ENCODE data around the gene NRN1L.
A peak's percentile ranks its signal among the peaks of the same experiment; 100 is the strongest.
"Not testable (repeated sequence)": the region's sequence is repeated elsewhere in the genome, so short reads cannot be mapped to it uniquely, and the experiment has no call there.

The NRN1L gene

DNA sequence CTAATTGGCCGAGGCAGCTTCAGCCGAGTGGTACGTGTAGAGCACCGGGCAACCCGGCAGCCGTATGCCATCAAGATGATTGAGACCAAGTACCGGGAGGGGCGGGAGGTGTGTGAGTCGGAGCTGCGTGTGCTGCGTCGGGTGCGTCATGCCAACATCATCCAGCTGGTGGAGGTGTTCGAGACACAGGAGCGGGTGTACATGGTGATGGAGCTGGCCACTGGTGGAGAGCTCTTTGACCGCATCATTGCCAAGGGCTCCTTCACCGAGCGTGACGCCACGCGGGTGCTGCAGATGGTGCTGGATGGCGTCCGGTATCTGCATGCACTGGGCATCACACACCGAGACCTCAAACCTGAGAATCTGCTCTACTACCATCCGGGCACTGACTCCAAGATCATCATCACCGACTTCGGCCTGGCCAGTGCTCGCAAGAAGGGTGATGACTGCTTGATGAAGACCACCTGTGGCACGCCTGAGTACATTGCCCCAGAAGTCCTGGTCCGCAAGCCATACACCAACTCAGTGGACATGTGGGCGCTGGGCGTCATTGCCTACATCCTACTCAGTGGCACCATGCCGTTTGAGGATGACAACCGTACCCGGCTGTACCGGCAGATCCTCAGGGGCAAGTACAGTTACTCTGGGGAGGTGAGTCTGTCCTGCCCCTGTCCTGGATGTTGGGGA, 24.5 kb downstream of the NRN1L start:
- TF ChIP-seq, protein P1, sequence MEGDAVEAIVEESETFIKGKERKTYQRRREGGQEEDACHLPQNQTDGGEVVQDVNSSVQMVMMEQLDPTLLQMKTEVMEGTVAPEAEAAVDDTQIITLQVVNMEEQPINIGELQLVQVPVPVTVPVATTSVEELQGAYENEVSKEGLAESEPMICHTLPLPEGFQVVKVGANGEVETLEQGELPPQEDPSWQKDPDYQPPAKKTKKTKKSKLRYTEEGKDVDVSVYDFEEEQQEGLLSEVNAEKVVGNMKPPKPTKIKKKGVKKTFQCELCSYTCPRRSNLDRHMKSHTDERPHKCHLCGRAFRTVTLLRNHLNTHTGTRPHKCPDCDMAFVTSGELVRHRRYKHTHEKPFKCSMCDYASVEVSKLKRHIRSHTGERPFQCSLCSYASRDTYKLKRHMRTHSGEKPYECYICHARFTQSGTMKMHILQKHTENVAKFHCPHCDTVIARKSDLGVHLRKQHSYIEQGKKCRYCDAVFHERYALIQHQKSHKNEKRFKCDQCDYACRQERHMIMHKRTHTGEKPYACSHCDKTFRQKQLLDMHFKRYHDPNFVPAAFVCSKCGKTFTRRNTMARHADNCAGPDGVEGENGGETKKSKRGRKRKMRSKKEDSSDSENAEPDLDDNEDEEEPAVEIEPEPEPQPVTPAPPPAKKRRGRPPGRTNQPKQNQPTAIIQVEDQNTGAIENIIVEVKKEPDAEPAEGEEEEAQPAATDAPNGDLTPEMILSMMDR (IDR thresholded peaks at IDR 0.05), result no peak
- DNase-seq (ENCODE audit: low spot score), result no peak
- no peak overlapping the region for H3K27ac ChIP-seq

DNA sequence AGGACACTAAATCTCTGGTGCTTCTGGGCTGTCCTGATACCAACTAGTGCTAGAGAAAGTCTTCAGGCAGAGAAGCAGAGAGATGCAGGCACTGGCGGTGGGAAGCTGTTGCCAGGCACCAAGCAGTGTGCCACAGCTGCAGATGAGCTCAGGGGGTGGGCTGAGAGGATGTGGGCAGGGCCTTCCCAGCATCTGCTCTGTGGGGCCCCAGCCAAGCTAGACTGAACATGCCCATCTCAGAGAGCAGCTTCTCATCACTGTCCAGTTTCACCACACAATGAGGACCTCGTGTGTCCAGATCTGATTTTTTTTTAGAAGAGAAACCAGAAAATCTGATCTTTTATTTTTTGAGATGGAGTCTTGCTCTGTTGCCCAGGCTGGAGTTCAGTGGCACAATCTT, 25.5 kb downstream of the NRN1L start:
- no peak overlapping the region for H3K27ac ChIP-seq
- H3K4me3 ChIP-seq, result no peak overlapping the region
- DNase-seq (ENCODE audit: low spot score), result no peak
- TF ChIP-seq, protein P1 (IDR thresholded peaks at IDR 0.05), result no peak

More for the DNA sequence above, 24.5 kb downstream of the NRN1L start:
- H3K4me3 ChIP-seq, result no peak overlapping the region

DNA sequence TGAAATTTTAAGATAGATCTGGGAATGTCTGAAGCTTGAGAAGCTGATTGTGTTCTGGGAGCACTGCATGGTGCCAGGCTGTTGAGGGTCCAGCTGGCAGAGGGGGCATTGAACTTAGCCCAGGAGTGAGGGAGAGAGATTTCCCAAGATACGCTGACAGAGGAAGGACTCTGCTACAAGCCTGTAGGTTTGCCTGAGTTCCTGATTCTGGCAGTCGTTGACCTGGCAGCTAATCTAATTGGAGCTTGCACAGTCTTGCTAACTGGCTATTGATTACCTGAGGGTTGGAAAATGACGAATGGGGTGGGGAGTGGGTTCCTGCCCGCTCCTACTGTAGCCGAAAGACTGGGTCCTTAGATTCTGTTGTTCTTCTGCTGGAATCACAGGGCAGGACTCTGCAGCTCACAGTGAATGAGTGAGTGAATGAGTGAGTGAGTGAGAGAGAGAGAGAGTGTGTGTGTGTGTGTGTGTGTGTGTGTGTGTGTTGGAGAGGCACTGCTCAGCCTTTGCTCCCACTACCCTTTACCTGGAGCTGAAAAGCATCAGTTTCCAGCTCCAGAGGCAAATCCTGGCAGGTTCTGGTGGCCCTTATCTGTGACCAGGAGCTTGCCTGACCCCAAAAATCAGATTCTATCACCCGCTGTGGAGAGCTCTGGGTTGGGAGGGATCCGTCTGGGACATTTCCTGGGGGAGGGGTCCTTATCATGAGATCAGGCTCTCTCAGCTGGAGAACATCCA, 30.2 kb downstream of the NRN1L start:
- Histone ChIP-seq H3K4me3 (no peak overlapping the region), H3K27ac (no peak overlapping the region)
- TF ChIP-seq, protein P1 (IDR thresholded peaks at IDR 0.05), result no peak
- DNase-seq (ENCODE audit: low spot score), result no peak

DNA sequence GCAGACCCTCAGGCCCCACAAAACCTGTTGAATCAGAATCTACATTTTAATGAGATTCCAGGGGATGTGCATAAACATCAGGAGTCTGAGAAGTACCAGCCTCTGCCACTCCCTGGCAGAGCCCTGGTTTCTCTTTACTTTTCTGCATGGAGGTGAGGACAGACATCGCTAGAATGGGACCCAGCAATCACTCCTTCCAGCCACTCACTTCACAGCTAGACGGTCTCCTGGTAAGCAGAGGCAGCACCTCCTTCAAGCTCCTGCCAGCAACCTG, 30.7 kb downstream of the NRN1L start:
- H3K27ac ChIP-seq; H3K4me3 ChIP-seq; DNase-seq (ENCODE audit: low spot score): not testable (repeated sequence)

DNA sequence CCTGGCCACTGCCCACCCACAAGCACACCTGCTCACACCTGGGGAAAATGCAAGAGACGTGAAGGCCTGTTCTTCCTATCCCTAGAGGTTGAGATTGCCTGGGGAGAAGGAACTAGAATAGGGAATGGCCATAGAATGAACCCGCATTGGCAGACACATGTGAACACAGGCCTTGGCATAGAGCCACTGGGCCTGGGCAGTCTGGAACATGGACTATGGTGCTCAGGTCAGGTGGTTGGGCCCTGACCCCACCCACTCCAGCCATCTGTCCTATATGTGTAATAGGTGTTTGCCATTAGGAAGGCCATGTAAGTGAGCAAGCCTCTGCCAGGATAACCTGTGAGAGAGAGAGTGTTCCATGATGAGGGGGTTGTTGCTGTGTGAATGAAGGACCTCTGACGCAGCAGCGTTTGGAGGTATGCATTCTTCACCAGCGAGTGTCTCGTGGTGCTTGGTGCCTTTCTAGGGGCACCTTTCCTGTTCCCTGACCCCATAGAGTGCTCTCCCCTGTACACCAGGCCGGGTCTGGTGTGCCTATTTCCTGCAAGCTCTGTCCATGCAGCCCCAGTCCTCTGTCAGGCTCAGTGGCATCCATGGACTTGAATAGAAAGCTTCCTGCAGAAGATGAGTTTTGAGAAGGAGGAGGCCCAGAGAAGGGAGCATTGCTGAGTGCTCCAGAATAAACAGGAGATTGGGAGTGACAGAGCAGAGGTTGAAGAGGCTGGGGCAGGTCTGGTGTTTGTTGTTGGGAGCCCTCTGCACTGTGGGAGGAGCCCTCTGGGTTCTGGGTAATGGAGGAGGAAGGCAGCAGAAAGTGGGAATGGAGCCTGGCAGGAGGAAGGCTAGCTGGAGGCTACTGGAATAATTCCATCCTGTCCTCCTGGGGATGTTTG, 31.4 kb downstream of the NRN1L start:
- Histone ChIP-seq H3K27ac (peak overlapping the region in 1 of 2 donors; percentile 11), H3K4me3 (no peak overlapping the region)
- DNase-seq (ENCODE audit: low spot score), result no peak
- TF ChIP-seq, protein P1 (IDR thresholded peaks at IDR 0.05), result no peak

DNA sequence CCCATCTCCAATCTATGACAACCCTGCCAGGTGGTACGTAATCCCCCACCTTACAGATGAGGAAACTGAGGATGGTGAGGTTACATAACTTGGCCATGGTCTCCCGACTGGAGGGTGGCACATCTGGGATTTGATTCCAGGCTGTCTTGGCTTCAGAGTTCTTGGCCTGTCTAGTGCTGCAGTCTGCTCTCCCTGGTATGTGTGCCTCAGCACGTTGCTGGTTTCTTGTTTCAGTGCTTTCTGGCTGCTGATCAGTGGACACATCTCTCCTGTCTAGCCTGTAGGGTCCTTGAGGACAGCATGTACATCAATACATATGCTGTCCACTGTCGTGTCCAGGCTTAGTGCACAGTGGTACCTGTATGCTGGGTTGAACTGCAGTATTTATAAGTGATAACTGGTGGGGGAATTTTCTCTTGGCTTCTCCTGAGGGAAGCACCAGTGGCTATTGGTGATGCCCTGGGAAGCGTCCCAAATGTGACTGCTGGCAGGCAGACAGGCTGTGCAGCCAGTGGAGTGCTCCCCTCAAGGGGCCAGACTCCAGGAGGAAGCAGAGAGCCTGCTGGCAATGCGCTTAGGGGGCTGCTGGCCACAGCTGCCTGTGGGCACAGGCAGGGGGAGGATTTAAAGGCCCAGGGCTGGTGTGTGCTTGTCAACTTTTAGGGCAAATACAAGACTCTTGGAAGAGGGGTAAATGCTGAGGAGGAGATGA, 32.6 kb downstream of the NRN1L start:
- H3K27ac ChIP-seq, result peak overlapping the region; percentile 14 to 56
- no peak for DNase-seq (ENCODE audit: low spot score)
- TF ChIP-seq, protein P1 (IDR thresholded peaks at IDR 0.05), result no peak
- H3K4me3 ChIP-seq, result no peak overlapping the region

DNA sequence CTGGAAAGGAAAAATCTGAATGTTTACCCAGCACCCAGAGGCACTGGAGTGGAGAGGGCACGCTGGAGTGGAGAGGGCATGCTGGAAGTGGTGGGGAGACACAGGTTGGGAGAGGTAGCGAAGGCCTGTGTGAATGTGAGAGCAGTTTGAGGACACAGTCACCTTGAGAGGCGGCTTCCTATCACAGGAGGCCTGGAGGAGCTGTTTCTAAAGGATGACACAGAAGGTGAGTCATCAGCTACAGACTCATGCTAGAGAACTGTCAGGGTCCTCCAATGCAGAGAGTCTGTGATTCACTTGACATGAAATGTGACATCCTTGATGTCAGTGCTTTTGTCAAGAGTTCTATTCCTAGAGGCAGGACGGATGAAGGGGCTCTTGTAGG, 33.2 kb downstream of the NRN1L start:
- TF ChIP-seq, protein P1 (IDR thresholded peaks at IDR 0.05), result no peak
- H3K27ac ChIP-seq, result peak overlapping the region; percentile 14 to 56
- no peak for DNase-seq (ENCODE audit: low spot score)
- H3K4me3 ChIP-seq, result no peak overlapping the region
